GM18909 (cell line): ENCODE results near the gene NUAK1.

Source experiments
- ATAC-seq: cut with Tn5 transposase; IDR thresholded peaks from one replicate; pipeline ENCODE4 v1.9.1; 2021; ENCODE audit warnings: mild to moderate bottlenecking; ENCODE audit not compliant: unreplicated experiment, poor library complexity

The NUAK1 gene

GRCh38 chr12:106067606-106068205 is 71.0 kb downstream of the NUAK1 start:
- no peak for ATAC-seq

- ATAC-seq = no peak
Observed at GRCh38 chr12:106066726-106067325, 71.9 kb downstream of the NUAK1 start.

- no peak for ATAC-seq
Observed at GRCh38 chr12:106066051-106066705, 72.6 kb downstream of the NUAK1 start.

GRCh38 chr12:106065506-106065905 is 73.2 kb downstream of the NUAK1 start:
- ATAC-seq = no peak

DNA sequence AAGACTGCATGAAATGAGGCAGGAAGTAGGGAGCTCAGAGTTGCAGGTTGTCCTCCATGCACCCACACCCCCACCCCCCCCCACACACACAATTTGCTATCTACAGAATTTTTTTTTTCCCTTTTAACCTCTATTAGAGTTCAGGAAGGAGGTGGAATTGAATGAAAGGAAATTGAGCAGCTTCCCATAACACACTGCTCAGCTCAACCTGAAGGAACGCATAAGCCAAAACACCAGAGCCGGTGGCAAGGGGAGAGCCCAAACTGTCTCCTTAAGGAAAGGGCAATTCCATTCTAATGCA is 74.1 kb downstream of the NUAK1 start:
- ATAC-seq = no peak

GRCh38 chr12:106063826-106064720 is 74.7 kb downstream of the NUAK1 start:
- ATAC-seq = no peak

DNA sequence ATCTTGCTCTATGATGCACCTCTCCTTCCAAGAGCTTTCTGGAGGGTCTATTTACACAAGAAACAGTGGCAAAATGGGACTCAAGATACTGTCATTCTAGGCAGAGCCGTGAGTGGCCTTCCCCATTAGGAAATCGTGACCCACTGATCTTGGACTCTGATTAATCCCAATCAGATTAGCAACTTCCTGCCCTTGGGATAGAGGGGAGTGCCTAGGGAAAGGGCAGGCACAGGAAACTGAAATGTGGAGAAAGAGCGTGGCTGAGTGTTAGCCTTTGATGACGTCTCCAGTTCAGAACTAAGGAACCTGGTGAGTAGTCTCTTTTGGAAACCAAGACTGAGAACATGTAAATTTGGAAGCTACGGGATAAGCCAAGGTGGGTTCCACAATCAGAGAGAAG is 76.1 kb downstream of the NUAK1 start:
- no peak for ATAC-seq

GRCh38 chr12:106058256-106059182 is 80.2 kb downstream of the NUAK1 start:
- no peak for ATAC-seq

- ATAC-seq = no peak
Observed at GRCh38 chr12:106054049-106054448, 84.7 kb downstream of the NUAK1 start.

DNA sequence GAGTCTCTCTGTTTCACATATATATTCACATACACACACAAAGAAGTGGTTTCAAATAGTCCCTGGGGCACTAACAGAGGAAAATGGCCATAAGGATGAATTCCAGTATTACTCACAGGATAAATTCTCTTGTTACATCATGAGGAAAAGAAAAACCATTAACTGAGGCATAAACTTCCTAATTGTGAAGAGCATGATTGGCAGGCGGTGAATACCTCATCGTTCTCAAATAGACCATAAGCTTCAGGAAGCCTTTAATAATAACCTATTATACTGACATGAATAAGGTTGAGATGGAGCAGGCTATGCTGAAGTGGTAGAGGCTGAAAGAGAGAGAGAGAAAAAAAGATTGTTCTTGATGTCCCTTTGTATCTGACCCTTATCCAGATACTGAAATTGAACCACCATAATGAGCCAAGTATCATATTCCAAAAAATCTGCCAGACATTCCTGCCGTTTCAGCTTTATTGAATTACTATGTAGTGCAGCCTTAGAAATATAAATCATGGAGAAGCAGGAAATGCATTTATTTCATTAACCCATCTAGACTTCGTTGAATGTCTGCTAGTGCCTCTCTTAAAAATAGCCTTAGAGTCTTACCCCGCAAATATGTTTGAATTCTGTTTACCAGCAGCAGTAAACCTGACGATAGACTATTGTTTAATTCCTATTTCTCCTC is 86.8 kb downstream of the NUAK1 start:
- ATAC-seq = no peak

DNA sequence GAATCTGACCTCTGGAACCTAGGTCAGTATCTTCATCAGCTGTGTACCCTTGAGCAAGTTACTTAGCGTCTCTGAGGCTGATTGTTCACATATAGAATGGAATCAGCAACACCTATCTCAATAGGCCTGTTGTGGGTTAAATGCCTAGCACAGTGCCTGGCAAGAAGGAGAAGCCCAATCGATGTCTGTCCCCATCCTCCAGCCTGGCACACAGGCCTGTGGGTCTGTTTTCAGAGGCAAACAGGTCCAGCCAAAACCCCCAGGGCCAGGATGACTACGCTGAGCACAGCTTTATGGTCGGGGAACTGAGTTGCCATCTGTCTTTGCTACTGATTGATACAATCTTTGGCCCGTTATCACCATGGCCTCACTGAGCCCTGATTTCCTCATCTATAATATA is 89.2 kb downstream of the NUAK1 start:
- no peak for ATAC-seq

GRCh38 chr12:106049105-106049504 is 89.6 kb downstream of the NUAK1 start:
- ATAC-seq = no peak

GRCh38 chr12:106048676-106049075 is 90.1 kb downstream of the NUAK1 start:
- ATAC-seq = no peak

GRCh38 chr12:106048016-106048415 is 90.7 kb downstream of the NUAK1 start:
- ATAC-seq = no peak

GRCh38 chr12:106046947-106047346 is 91.8 kb downstream of the NUAK1 start:
- ATAC-seq = no peak

- no peak for ATAC-seq
Observed at GRCh38 chr12:106046301-106046846, 92.4 kb downstream of the NUAK1 start.

DNA sequence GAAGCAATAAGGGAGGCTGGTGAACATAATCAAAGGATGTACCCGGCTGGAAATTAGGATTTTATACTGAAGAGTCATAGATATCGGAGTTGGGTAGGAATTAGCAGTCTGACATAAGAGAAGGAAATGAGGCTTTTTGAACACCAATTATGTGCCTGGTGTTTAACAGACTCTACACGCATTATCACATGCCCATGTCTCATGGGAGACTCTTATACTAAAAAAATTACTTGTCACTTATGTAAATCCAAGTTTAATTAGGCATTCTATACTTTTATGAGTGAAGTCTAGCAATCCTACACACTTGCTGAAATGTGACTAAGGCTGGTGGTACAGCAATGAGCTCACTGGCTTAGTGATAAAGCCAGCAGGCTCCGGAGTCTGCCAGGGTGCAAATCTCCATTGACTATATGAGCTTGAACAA is 93.5 kb downstream of the NUAK1 start:
- no peak for ATAC-seq

DNA sequence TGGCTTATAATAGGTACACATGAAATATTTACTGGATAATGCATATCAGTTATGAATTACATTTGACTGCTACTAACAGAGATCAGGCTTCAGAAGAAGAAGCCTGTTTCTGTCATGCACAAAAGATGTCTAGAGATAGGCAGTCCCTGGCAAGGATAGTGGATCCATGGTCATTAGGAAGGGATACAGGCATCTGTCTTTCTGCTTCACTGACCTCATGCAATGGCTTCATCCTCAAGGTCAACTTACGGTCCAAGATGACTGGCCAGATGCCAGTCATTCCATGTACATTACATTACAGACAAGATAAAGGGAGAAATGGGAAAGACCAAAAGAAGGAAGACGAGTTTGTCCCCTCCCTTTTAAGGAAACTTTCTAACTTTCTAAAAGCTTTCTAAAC is 94.0 kb downstream of the NUAK1 start:
- no peak for ATAC-seq

- no peak for ATAC-seq
Observed at GRCh38 chr12:106042037-106042436, 96.7 kb downstream of the NUAK1 start.
